Measurements from ENCODE around the gene RBM18. TPM values are rescaled to one million over a fixed set of nuclear protein-coding genes. Genes with fewer than 3 reads are reported as not detected.

Gene RBM18
- total RNA-seq, 1 donor from 2014 or later = 15.9 TPM

Other genes starting within 250 kb of the RBM18 start
- gene TTLL11, start 171.5 kb downstream of the RBM18 start, total RNA-seq = 23.6 TPM
- 33.8 TPM for gene NDUFA8, start 105.1 kb downstream of the RBM18 start, total RNA-seq
- gene MORN5, start 104.9 kb downstream of the RBM18 start, total RNA-seq = 0.82 TPM
- 11.8 TPM for gene LHX6, start 35.9 kb downstream of the RBM18 start, total RNA-seq
- gene MRRF, start within 50 bp of the RBM18 start, total RNA-seq = 24.5 TPM
- 0.41 TPM for gene PTGS1, start 106.2 kb upstream of the RBM18 start, total RNA-seq
- gene OR1J1, start 213.1 kb upstream of the RBM18 start, total RNA-seq = not detected
- gene OR1J2, start 246.0 kb upstream of the RBM18 start, total RNA-seq = not detected